G401 (cell line): ENCODE data around the gene NECAB3. TPM values are rescaled to one million over a fixed set of nuclear protein-coding genes. Genes with fewer than 3 reads are reported as not detected.
"Not testable (repeated sequence)": the region's sequence is repeated elsewhere in the genome, so short reads cannot be mapped to it uniquely, and the experiment has no call there.

Experiments used
- DNase-seq: peaks from one replicate; pipeline ENCODE4 v3.0.0-alpha.2; 2015; ENCODE audit warnings: low spot score
- in situ Hi-C: cut with HindIII; loops from 2 replicates; pipeline ENCODE4 v1.10.0; 2016; ENCODE audit warnings: low sequenced_read_pairs, mixed read lengths
- total RNA-seq: library from RNA; depleted of rRNA; stranded (reverse); fragments of >200 nt; shearing (Covaris generic); gene quantifications from 2 replicates; pipeline ENCODE4 v1.2.3, GENCODE V29; 2014; rRNA removed

NECAB3 gene
- total RNA-seq, 1 experiment from 2014 or later = 69.9 TPM

- in situ Hi-C loops = no loop called here
These were observed 33.9 kb downstream of the NECAB3 start for GRCh38 chr20:33640287-33640686.

GRCh38 chr20:33636776-33637175 is 37.5 kb downstream of the NECAB3 start:
- in situ Hi-C loops = no loop called here

More at GRCh38 chr20:33640287-33640686, 33.9 kb downstream of the NECAB3 start:
- DNase-seq = no peak

DNA sequence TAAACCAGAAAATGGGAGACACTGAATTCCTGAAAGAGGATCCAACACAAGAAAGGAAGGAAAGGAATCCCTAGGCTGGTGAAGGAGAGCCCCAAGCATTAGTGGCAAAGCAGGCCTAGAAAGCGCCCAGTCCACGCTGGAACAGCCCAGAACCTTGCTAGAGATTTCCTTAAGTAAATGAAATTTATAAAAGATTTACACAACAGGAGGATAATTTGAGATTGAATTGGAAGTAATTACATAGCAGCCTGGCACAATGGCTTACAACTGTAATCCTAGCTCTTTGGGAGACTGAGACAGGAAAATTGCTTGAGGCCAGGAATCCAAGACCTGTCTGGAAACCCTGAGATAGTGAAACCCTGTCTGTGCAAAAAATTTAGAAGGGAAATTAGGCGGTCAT is 38.9 kb downstream of the NECAB3 start:
- in situ Hi-C loops = no loop called here
- no peak for DNase-seq

More at GRCh38 chr20:33636776-33637175, 37.5 kb downstream of the NECAB3 start:
- no peak for DNase-seq

- in situ Hi-C loops, DNase-seq: not testable (repeated sequence)
These were observed 42.3 kb downstream of the NECAB3 start for GRCh38 chr20:33631910-33632309.

- no peak for DNase-seq
- in situ Hi-C loops = no loop called here
These were observed 43.7 kb downstream of the NECAB3 start for GRCh38 chr20:33630507-33630906.

- in situ Hi-C loops = no loop called here
- DNase-seq = no peak
These were observed 44.2 kb downstream of the NECAB3 start for GRCh38 chr20:33629979-33630378.

DNA sequence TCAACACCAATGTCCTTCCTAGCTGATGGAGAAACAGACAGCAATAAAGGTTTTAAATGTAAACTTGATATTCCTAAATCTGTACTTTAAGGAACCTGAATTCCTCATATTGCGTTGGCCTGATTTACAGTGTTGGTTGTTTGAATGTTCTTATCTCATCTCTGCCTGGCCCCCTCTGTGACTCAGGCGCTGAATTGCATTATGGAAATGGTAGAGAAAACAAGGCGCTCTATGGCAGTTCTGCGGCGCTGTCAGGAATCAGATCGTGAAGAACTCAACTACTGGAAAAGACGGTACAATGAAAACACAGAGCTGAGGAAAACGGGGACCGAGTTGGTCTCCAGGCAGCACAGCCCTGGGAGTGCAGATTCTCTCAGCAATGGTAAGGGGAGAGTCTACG is 44.7 kb downstream of the NECAB3 start:
- in situ Hi-C loops = no loop called here
- DNase-seq = no peak

- in situ Hi-C loops = no loop called here
- DNase-seq = no peak
These were observed 46.5 kb downstream of the NECAB3 start for GRCh38 chr20:33627577-33628216.

DNA sequence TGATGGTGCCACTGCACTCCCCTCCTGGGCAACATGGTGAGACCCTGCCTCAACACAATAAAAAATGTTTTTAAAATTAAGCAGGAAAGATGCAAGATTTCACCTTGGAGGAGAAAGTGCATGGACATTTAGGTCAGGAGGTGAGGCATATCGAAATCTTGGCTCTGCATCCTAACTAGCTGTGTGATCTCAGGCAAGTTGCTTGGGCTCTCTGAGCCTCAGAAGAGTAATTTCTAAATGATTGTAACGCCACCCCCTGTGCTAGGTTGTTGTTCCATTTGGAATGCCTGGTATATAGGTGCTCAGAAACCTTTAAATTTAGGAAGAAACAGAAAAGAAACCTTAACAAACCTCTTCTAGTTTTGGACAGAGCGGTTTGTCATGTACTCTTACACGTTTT is 48.0 kb downstream of the NECAB3 start:
- in situ Hi-C loops = no loop called here

GRCh38 chr20:33624399-33624798 is 49.8 kb downstream of the NECAB3 start:
- DNase-seq = no peak
- in situ Hi-C loops = no loop called here

More for the DNA sequence above, 48.0 kb downstream of the NECAB3 start:
- DNase-seq = no peak

DNA sequence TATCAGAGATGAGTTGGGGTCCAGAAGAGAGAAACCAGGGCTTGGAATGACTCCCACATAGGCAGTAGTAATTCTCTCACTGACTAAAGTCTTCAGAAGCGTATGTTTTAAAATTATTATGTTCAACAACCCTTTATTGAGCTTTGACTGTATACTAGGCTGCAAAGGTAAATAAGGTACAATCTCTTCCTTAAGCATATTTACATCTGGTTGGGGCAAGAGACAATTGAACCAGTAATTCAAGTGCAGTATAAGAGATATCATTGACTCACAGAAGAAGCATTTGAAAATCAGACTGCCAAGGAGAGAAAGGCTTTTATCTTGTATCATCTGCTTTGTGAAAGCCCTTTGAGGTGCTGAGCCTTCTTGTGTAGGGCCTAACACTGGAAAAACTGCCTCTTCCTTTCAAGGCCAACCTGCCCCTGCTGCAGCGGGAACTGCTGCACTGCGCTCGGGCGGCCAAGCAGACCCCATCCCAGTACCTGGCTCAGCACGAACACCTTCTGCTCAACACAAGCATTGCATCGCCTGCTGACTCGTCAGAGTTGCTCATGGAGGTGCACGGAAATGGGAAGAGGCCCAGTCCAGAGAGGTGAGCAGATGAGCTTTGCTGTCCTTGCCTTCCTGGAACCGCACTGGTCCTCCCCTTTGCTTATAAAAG is 51.4 kb downstream of the NECAB3 start:
- no peak for DNase-seq
- in situ Hi-C loops = no loop called here

- DNase-seq = no peak
- in situ Hi-C loops = no loop called here
These were observed 52.4 kb downstream of the NECAB3 start for GRCh38 chr20:33621717-33622400.

DNA sequence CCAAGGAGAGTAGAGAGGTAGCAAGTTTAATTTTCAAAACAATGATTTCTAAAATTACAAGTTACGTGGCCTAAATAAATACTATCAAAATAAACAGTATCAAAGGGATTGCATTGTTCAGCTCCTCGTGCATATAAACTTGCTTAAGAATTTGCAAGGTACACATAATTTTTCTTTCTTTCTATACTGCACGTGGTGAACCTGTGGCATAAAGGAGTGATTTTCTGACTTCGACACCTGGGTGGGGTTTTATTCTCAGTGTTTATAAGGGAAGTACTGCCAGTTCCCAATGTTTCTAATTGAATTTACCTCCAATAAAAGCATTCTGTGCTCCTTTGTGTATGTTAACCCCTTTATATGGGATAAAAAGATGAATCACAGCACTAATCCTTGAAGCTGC is 62.2 kb downstream of the NECAB3 start:
- in situ Hi-C loops = no loop called here
- no peak for DNase-seq

- no peak for DNase-seq
- in situ Hi-C loops = no loop called here
These were observed 63.1 kb downstream of the NECAB3 start for GRCh38 chr20:33611106-33611505.

- no peak for DNase-seq
- in situ Hi-C loops = no loop called here
These were observed 64.7 kb downstream of the NECAB3 start for GRCh38 chr20:33609504-33609903.

Other genes starting within 250 kb of the NECAB3 start
- 38.0 and 42.6 TPM in 2 replicates for gene SNTA1, start 230.7 kb downstream of the NECAB3 start, total RNA-seq
- 7.8 and 22.3 TPM in 2 replicates for gene CBFA2T2, start 184.3 kb downstream of the NECAB3 start, total RNA-seq
- gene C20orf144, start 12.1 kb downstream of the NECAB3 start, total RNA-seq = 0.20 TPM in 1 of 2 replicates, not detected in the other
- not detected in 2 replicates for gene ACTL10, start 7.5 kb downstream of the NECAB3 start, total RNA-seq
- 44.1 and 44.2 TPM in 2 replicates for gene E2F1, start 12.0 kb upstream of the NECAB3 start, total RNA-seq
- gene PXMP4, start 45.9 kb upstream of the NECAB3 start, total RNA-seq = 1.3 and 1.6 TPM in 2 replicates
- 0.86 and 2.3 TPM in 2 replicates for gene ZNF341, start 57.6 kb upstream of the NECAB3 start, total RNA-seq
- gene CHMP4B, start 136.9 kb upstream of the NECAB3 start, total RNA-seq = 71.3 and 87.4 TPM in 2 replicates